Activated CD4-positive, alpha-beta memory T cell treated with anti-CD3 and anti-CD28 coated beads for 36 hours (primary cell): ENCODE data around the gene TNFRSF9. TPM values are rescaled to one million over a fixed set of nuclear protein-coding genes. Genes with fewer than 3 reads are reported as not detected.
A peak's percentile ranks its signal among the peaks of the same experiment; 100 is the strongest.

Experiments used
- CTCF ChIA-PET: fragments of 350-600 bp; sonication (Branson Sonifier 250); formaldehyde crosslinking; loops from one replicate; lab custom pipeline; 2021; ENCODE audit warnings: antibody characterized with exemption, inconsistent platforms; lab: Charles Lee
- POLR2A ChIA-PET: fragments of 350-600 bp; sonication (Branson Sonifier 250); formaldehyde crosslinking; loops from one replicate; lab custom pipeline; 2021; ENCODE audit warnings: antibody characterized with exemption; lab: Charles Lee
- DNase-seq: peaks from one replicate; pipeline ENCODE4 v3.0.0-alpha.2; 2020
- H3K27ac Mint-ChIP-seq: one replicate; pipeline ENCODE4 v1.8.0; 2021; ENCODE audit warnings: mixed read lengths
- H3K27me3 Mint-ChIP-seq: one replicate; pipeline ENCODE4 v1.8.0; 2021; ENCODE audit warnings: mixed read lengths
- H3K36me3 Mint-ChIP-seq: one replicate; pipeline ENCODE4 v1.8.0; 2021; ENCODE audit warnings: mixed read lengths
- H3K4me1 Mint-ChIP-seq: one replicate; pipeline ENCODE4 v1.8.0; 2021; ENCODE audit warnings: low read depth, mixed read lengths
- H3K4me3 Mint-ChIP-seq: one replicate; pipeline ENCODE4 v1.8.0; 2021; ENCODE audit warnings: mild to moderate bottlenecking, mixed read lengths
- H3K9me3 Mint-ChIP-seq: one replicate; pipeline ENCODE4 v1.8.0; 2021; ENCODE audit warnings: mixed read lengths
- intact Hi-C: fragments of 100-400 bp; cut with micrococcal nuclease; formaldehyde crosslinking; loops from one replicate; pipeline ENCODE4 v1.15.1; 2023
- total RNA-seq, 2 experiments: library from RNA; stranded (reverse); gene quantifications; one replicate each; pipeline ENCODE4 v1.2.3, GENCODE V29; 2021

TNFRSF9 gene
- total RNA-seq, 2 experiments from 2014 or later: 59.9 to 64.0 TPM

- no peaks in the 10 kb centered on the region for H3K4me1 Mint-ChIP-seq
- POLR2A ChIA-PET: no interaction called here
- intact Hi-C loops: no loop called here
- no peak overlapping the region for H3K4me3 Mint-ChIP-seq
- H3K9me3 Mint-ChIP-seq: no peaks in the 10 kb centered on the region
- H3K36me3 Mint-ChIP-seq: no peaks in the 10 kb centered on the region
- H3K27me3 Mint-ChIP-seq: peaks cover 16% of the 10 kb centered on the region
- no peak overlapping the region for H3K27ac Mint-ChIP-seq
- DNase-seq: no peak
- CTCF ChIA-PET: interaction anchor here (0.6 kb wide), 1 partner anchor 80 kb away, joined by 3 read pairs; no protein-coding TSS in a partner anchor
Measured at GRCh38 chr1:7890853-7891252, 49.8 kb downstream of the TNFRSF9 start.

- intact Hi-C loops: no loop called here
- Mint-ChIP-seq H3K4me1 (no peaks in the 10 kb centered on the region), H3K4me3 (no peak overlapping the region), H3K27ac (no peak overlapping the region), H3K27me3 (peaks cover 21% of the 10 kb centered on the region), H3K9me3 (no peaks in the 10 kb centered on the region), H3K36me3 (no peaks in the 10 kb centered on the region)
- CTCF ChIA-PET: no interaction called here
- no peak for DNase-seq
- POLR2A ChIA-PET: no interaction called here
Measured at GRCh38 chr1:7888248-7889081, 52.2 kb downstream of the TNFRSF9 start.

- no peaks in the 10 kb centered on the region for H3K36me3 Mint-ChIP-seq
- H3K4me1 Mint-ChIP-seq: no peaks in the 10 kb centered on the region
- intact Hi-C loops: no loop called here
- ChIA-PET CTCF (no interaction called here), POLR2A (no interaction called here)
- peaks cover 21% of the 10 kb centered on the region for H3K27me3 Mint-ChIP-seq
- no peaks in the 10 kb centered on the region for H3K9me3 Mint-ChIP-seq
- no peak overlapping the region for H3K4me3 Mint-ChIP-seq
- no peak for DNase-seq
- no peak overlapping the region for H3K27ac Mint-ChIP-seq
Measured at GRCh38 chr1:7886405-7886745, 54.3 kb downstream of the TNFRSF9 start.

- ChIA-PET POLR2A (no interaction called here), CTCF (no interaction called here)
- Mint-ChIP-seq H3K27ac (no peak overlapping the region), H3K27me3 (peaks cover 21% of the 10 kb centered on the region), H3K36me3 (no peaks in the 10 kb centered on the region), H3K4me3 (no peak overlapping the region), H3K9me3 (no peaks in the 10 kb centered on the region), H3K4me1 (no peaks in the 10 kb centered on the region)
- DNase-seq: peak; percentile 40
- intact Hi-C loops: no loop called here
Measured at GRCh38 chr1:7885513-7886404, 54.9 kb downstream of the TNFRSF9 start.

GRCh38 chr1:7884757-7885156, 55.9 kb downstream of the TNFRSF9 start:
- no peak overlapping the region for H3K4me3 Mint-ChIP-seq
- peaks cover 17% of the 10 kb centered on the region for H3K27me3 Mint-ChIP-seq
- no peak for DNase-seq
- POLR2A ChIA-PET: no interaction called here
- no peaks in the 10 kb centered on the region for H3K9me3 Mint-ChIP-seq
- no peaks in the 10 kb centered on the region for H3K36me3 Mint-ChIP-seq
- CTCF ChIA-PET: no interaction called here
- no peaks in the 10 kb centered on the region for H3K4me1 Mint-ChIP-seq
- intact Hi-C loops: no loop called here
- H3K27ac Mint-ChIP-seq: no peak overlapping the region

GRCh38 chr1:7879228-7879627, 61.4 kb downstream of the TNFRSF9 start:
- peaks cover 8% of the 10 kb centered on the region for H3K9me3 Mint-ChIP-seq
- H3K4me1 Mint-ChIP-seq: no peaks in the 10 kb centered on the region
- no peak overlapping the region for H3K27ac Mint-ChIP-seq
- POLR2A ChIA-PET: no interaction called here
- intact Hi-C loops: no loop called here
- no peak overlapping the region for H3K4me3 Mint-ChIP-seq
- peaks cover 7% of the 10 kb centered on the region for H3K27me3 Mint-ChIP-seq
- peaks cover 5% of the 10 kb centered on the region for H3K36me3 Mint-ChIP-seq
- DNase-seq: no peak
- CTCF ChIA-PET: no interaction called here

GRCh38 chr1:7878027-7878426, 62.6 kb downstream of the TNFRSF9 start:
- intact Hi-C loops: no loop called here
- no peaks in the 10 kb centered on the region for H3K4me1 Mint-ChIP-seq
- no peak overlapping the region for H3K4me3 Mint-ChIP-seq
- ChIA-PET CTCF (interaction anchor here (0.8 kb wide), 1 partner anchor 125 kb away, joined by 6 read pairs; no protein-coding TSS in a partner anchor), POLR2A (no interaction called here)
- peaks cover 5% of the 10 kb centered on the region for H3K36me3 Mint-ChIP-seq
- H3K9me3 Mint-ChIP-seq: peaks cover 8% of the 10 kb centered on the region
- H3K27me3 Mint-ChIP-seq: peaks cover 7% of the 10 kb centered on the region
- no peak for DNase-seq
- no peak overlapping the region for H3K27ac Mint-ChIP-seq

- H3K27ac Mint-ChIP-seq: no peak overlapping the region
- intact Hi-C loops: no loop called here
- H3K36me3 Mint-ChIP-seq: peaks cover 5% of the 10 kb centered on the region
- ChIA-PET CTCF (interaction anchor here (0.6 kb wide), 1 partner anchor 878 kb away, joined by 5 read pairs; no protein-coding TSS in a partner anchor), POLR2A (no interaction called here)
- no peak for DNase-seq
- no peaks in the 10 kb centered on the region for H3K4me1 Mint-ChIP-seq
- peaks cover 7% of the 10 kb centered on the region for H3K27me3 Mint-ChIP-seq
- H3K9me3 Mint-ChIP-seq: peaks cover 8% of the 10 kb centered on the region
- no peak overlapping the region for H3K4me3 Mint-ChIP-seq
Measured at GRCh38 chr1:7873801-7874795, 66.5 kb downstream of the TNFRSF9 start.

GRCh38 chr1:7871136-7871535, 69.5 kb downstream of the TNFRSF9 start:
- DNase-seq: no peak
- intact Hi-C loops: no loop called here
- ChIA-PET POLR2A (no interaction called here), CTCF (no interaction called here)
- H3K27ac Mint-ChIP-seq: no peak overlapping the region
- H3K4me3 Mint-ChIP-seq: no peak overlapping the region
- no peaks in the 10 kb centered on the region for H3K9me3 Mint-ChIP-seq
- H3K27me3 Mint-ChIP-seq: peaks cover 2% of the 10 kb centered on the region
- no peaks in the 10 kb centered on the region for H3K36me3 Mint-ChIP-seq
- no peaks in the 10 kb centered on the region for H3K4me1 Mint-ChIP-seq

GRCh38 chr1:7869136-7869920, 71.3 kb downstream of the TNFRSF9 start:
- Mint-ChIP-seq H3K27me3 (no peaks in the 10 kb centered on the region), H3K4me3 (no peak overlapping the region), H3K36me3 (no peaks in the 10 kb centered on the region), H3K27ac (no peak overlapping the region), H3K4me1 (no peaks in the 10 kb centered on the region), H3K9me3 (no peaks in the 10 kb centered on the region)
- no peak for DNase-seq
- CTCF ChIA-PET: interaction anchor here (0.6 kb wide), 1 partner anchor 1116 kb away, joined by 3 read pairs; no protein-coding TSS in a partner anchor
- intact Hi-C loops: no loop called here
- POLR2A ChIA-PET: no interaction called here
